Heart right ventricle (tissue), 16 donors: ENCODE measurements around the gene HBEGF. TPM values are rescaled to one million over a fixed set of nuclear protein-coding genes. Genes with fewer than 3 reads are reported as not detected.

ENCODE experiments used
- ATAC-seq, 8 donors: fragments of 200-7000 bp; cut with Tn5 transposase; one replicate each; pipeline ENCODE4 v1.9.1; 2020; ENCODE audit warnings: mild to moderate bottlenecking in 8 of 8, moderate library complexity in 8 of 8, moderate number of reproducible peaks in 1 of 8
- DNase-seq, 2 donors: peaks; one replicate each; pipeline ENCODE4 v3.0.0-alpha.2; 2020
- H3K27ac ChIP-seq, 10 donors: fragments of 200-600 bp; sonication (generic) in 2 of 10; one replicate each; pipeline versions ENCODE4 v1.5.0 to v1.8.0; 2020 to 2022; ENCODE audit warnings: mild to moderate bottlenecking in 3 of 10
- H3K27me3 ChIP-seq, 7 donors: fragments of 200-600 bp; one replicate each; pipeline ENCODE4 v1.8.0; 2021 to 2022; ENCODE audit warnings: mild to moderate bottlenecking in 2 of 7
- H3K36me3 ChIP-seq, 9 donors: fragments of 200-600 bp; sonication (generic) in 1 of 9; one replicate each; pipeline versions ENCODE4 v1.5.0 to v1.8.0; 2020 to 2022; ENCODE audit warnings: mild to moderate bottlenecking in 2 of 9
- H3K4me1 ChIP-seq, 9 donors: fragments of 200-600 bp; sonication (generic) in 1 of 9; one replicate each; pipeline versions ENCODE4 v1.5.0 to v1.8.0; 2020 to 2022; ENCODE audit warnings: mild to moderate bottlenecking in 4 of 9
- H3K4me3 ChIP-seq, 10 donors: fragments of 200-600 bp; sonication (generic) in 2 of 10; one replicate each; pipeline versions ENCODE4 v1.5.0 to v1.8.0; 2020 to 2022; ENCODE audit warnings: mild to moderate bottlenecking in 7 of 10, moderate library complexity in 2 of 10
- H3K9me3 ChIP-seq, 11 donors: fragments of 200-600 bp in 10 of 11; sonication (generic) in 2 of 11; one replicate each; pipeline versions ENCODE4 v1.5.0 to v1.8.0; 2013 to 2022; ENCODE audit warnings: mild to moderate bottlenecking in 2 of 11, control low read depth in 1 of 11, moderate library complexity in 1 of 11
- CTCF ChIP-seq, 9 donors: fragments of 200-600 bp; sonication (generic) in 2 of 9; IDR thresholded peaks; one replicate each; pipeline versions ENCODE4 v1.5.0 to v1.8.0; 2021 to 2022; ENCODE audit warnings: antibody characterized with exemption in 9 of 9, mild to moderate bottlenecking in 5 of 9, moderate library complexity in 1 of 9
- WGBS, 2 donors: extraction: QIAGEN DNeasy Blood & Tissue Kit; methylation state at CpG; one replicate each; pipeline ENCODE4 v1.1.7; 2013; ENCODE audit warnings: inconsistent platforms in 1 of 2; 5-methylcytosine and 5-hydroxymethylcytosine counted together
- intact Hi-C, 10 donors: fragments of 100-400 bp; cut with DNase I; formaldehyde crosslinking; loops; one replicate each; pipeline versions ENCODE4 v1.11.1 to v1.14.2; 2022
- long read RNA-seq, 3 donors: library from polyadenylated mRNA; unstranded; transcript quantifications; one replicate each; pipeline ENCODE4 v2.0.0, GENCODE V29; 2020 to 2021
- polyA plus RNA-seq, 2 donors: library from polyadenylated mRNA; stranded (reverse); fragments of 200-250 nt; gene quantifications; one replicate each; pipeline ENCODE4 v1.2.3, GENCODE V29; 2013
- total RNA-seq, 10 donors: library from RNA; stranded (reverse); fragmentation: NEBNext Ultra II Directional in 3 of 10; extraction: Animal tissue kit (Norgen Biotek cat#: 25700) in 3 of 10; gene quantifications; one replicate each; pipeline versions ENCODE4 v1.2.1 to v1.2.4, GENCODE V29; 2021 to 2023
- donor health status: Arrhythmogenic right ventricular cardiomyopathy.
- donor health status: ischemic (EF 13 %, LVEDD 7.1; RV severe dilation, severe dysfunction).
- donor health status: healthy with polysubstance abuse.
- donor health status: DM: no; HTN: yes; CAD: no.
- donor health status: DM: no; HTN: no; CAD: no.
- donor health status: ischemic (EF 25% LVEDD 6.9; RV normal size, moderate dysfunction).
- donor health status: ischemic (EF 25% LVEDD 5.7; RV mildly dilated, moderate dysfunction).
- donor health status: healthy.
- donor health status: DM: yes; HTN: yes; CAD: no.
- donor health status: Ischemic cardiomyopathy.
- donor health status: ischemic (EF 35%, LVEDD 5.7; RV mildly dilated, moderate dysfunction).
- donor health status: nonischemic (EF 11% LVEDD 7.7; RV severe dilation, severe dysfunction).
- donor health status: DM: yes; HTN: yes; CAD: no.
- donor health status: PGD.
- donor health status: ischemic (EF 29% LVEDD 5.4; RV normal size, mild dysfunction).
- donor health status: nonischemic (EF 23%, LVEDD 6.1; RV moderate dilation, normal function).

Gene HBEGF
- 100 to 1,000 TPM in 2 of 10 donors, 10 to 100 TPM in 8; 18.5 to 121 (median 33.3) TPM for total RNA-seq
- 10 to 100 TPM; 14.6 to 33.5 TPM for polyA plus RNA-seq
- long read RNA-seq, donor 1, transcript HBEGF-201 (6 exons, 2,386 nt), result major isoform, 12 of 18 reads
- long read RNA-seq, donor 1, partial matches to known transcripts, result 5 of 18 reads
- long read RNA-seq, donor 1, other reads (novel, unspliced or antisense), result 1 of 18 reads
- long read RNA-seq, donor 2, transcript HBEGF-201 (6 exons, 2,386 nt), result major isoform, 21 of 33 reads
- long read RNA-seq, donor 2, transcript HBEGF-202 (2 exons, 1,230 nt), result minor isoform, 8 of 33 reads
- long read RNA-seq, donor 2, partial matches to known transcripts, result 4 of 33 reads
- long read RNA-seq, donor 2, other reads (novel, unspliced or antisense), result 0 of 33 reads
- long read RNA-seq, donor 3, transcript HBEGF-201 (6 exons, 2,386 nt), result major isoform, 34 of 63 reads
- long read RNA-seq, donor 3, partial matches to known transcripts, result 26 of 63 reads
- long read RNA-seq, donor 3, other reads (novel, unspliced or antisense), result 1 of 63 reads

- peak within 1 kb of the TSS; percentile 78 to 97 (median 88) for H3K4me3 ChIP-seq
- WGBS, 2 donors, result 0 to 1% methylated on average over 59 to 72 of the region's 72 CpGs
- ATAC-seq (peak; percentile 70 to 91 (median 84)), DNase-seq (peak; percentile 84 to 88)
- intact Hi-C loops, result loop anchor here in 8 of 10 donors (1.0 to 10.0 kb wide), 9 partner anchors 44 to 174 kb away; partner anchors contain the start of genes CYSTM1 (in 2 of the 8) and PFDN1 (in 2 of the 8)
- TF ChIP-seq CTCF (IDR thresholded peaks at IDR 0.05), result peak; percentile 17 to 68 (median 47)
- H3K4me1 ChIP-seq, result peaks cover 19 to 68% (median 59%) of the 10 kb centered on the region in 9 donors
- peaks cover 0 to 24% (median 0%) of the 10 kb centered on the region in 9 donors for H3K36me3 ChIP-seq
- no peaks in the 10 kb centered on the region for H3K27me3 ChIP-seq
- no peaks in the 10 kb centered on the region for H3K9me3 ChIP-seq
- H3K27ac ChIP-seq, result peak within 1 kb of the TSS; percentile 74 to 97 (median 95)
These were observed at the start of gene HBEGF for GRCh38 chr5:140346348-140347221. HBEGF (minus strand) TSS chr5:140346603; CDS start chr5:140346328, 275 bp downstream.

GRCh38 chr5:140393738-140394137 lies 47.3 kb upstream of the HBEGF start:
- Histone ChIP-seq H3K27ac (no peak overlapping the region), H3K4me3 (no peak overlapping the region), H3K4me1 (no peaks in the 10 kb centered on the region), H3K27me3 (no peaks in the 10 kb centered on the region), H3K36me3 (peaks cover 0 to 11% (median 0%) of the 10 kb centered on the region in 9 donors), H3K9me3 (no peaks in the 10 kb centered on the region)
- DNase-seq (no peak), ATAC-seq (no peak)
- no peak for TF ChIP-seq CTCF (IDR thresholded peaks at IDR 0.05)
- intact Hi-C loops, result no loop called here
- 94 to 99% methylated on average over 2 of the region's 2 CpGs for WGBS, 2 donors

GRCh38 chr5:140391732-140392131 lies 45.3 kb upstream of the HBEGF start:
- Histone ChIP-seq H3K9me3 (no peaks in the 10 kb centered on the region), H3K4me3 (no peak overlapping the region), H3K27me3 (no peaks in the 10 kb centered on the region), H3K36me3 (peaks cover 0 to 11% (median 0%) of the 10 kb centered on the region in 9 donors), H3K27ac (no peak overlapping the region), H3K4me1 (no peaks in the 10 kb centered on the region)
- 100% methylated on average over 1 of the region's 1 CpG for WGBS, 2 donors
- no peak for TF ChIP-seq CTCF (IDR thresholded peaks at IDR 0.05)
- intact Hi-C loops, result no loop called here
- DNase-seq (no peak), ATAC-seq (no peak)

GRCh38 chr5:140391312-140391711 lies 44.9 kb upstream of the HBEGF start:
- H3K9me3 ChIP-seq, result no peaks in the 10 kb centered on the region
- TF ChIP-seq CTCF (IDR thresholded peaks at IDR 0.05), result no peak
- H3K36me3 ChIP-seq, result peaks cover 0 to 11% (median 0%) of the 10 kb centered on the region in 9 donors
- DNase-seq, result no peak
- WGBS, 2 donors, result 87 to 95% methylated on average over 1 of the region's 1 CpG
- H3K4me1 ChIP-seq, result no peaks in the 10 kb centered on the region
- ATAC-seq, result peak in 1 of 8 donors; percentile 39
- no peak overlapping the region for H3K4me3 ChIP-seq
- H3K27me3 ChIP-seq, result no peaks in the 10 kb centered on the region
- intact Hi-C loops, result no loop called here
- H3K27ac ChIP-seq, result no peak overlapping the region
